NOMO-1 treated with dmso at 0.1 percent for 144 hours (cell line): Measurements from ENCODE around the gene HORMAD2.

Experiments used
- DNase-seq: peaks from one replicate; lab custom pipeline; 2025; ENCODE audit not compliant: unreplicated experiment; lab: John Stamatoyannopoulos, UW

Gene HORMAD2

DNA sequence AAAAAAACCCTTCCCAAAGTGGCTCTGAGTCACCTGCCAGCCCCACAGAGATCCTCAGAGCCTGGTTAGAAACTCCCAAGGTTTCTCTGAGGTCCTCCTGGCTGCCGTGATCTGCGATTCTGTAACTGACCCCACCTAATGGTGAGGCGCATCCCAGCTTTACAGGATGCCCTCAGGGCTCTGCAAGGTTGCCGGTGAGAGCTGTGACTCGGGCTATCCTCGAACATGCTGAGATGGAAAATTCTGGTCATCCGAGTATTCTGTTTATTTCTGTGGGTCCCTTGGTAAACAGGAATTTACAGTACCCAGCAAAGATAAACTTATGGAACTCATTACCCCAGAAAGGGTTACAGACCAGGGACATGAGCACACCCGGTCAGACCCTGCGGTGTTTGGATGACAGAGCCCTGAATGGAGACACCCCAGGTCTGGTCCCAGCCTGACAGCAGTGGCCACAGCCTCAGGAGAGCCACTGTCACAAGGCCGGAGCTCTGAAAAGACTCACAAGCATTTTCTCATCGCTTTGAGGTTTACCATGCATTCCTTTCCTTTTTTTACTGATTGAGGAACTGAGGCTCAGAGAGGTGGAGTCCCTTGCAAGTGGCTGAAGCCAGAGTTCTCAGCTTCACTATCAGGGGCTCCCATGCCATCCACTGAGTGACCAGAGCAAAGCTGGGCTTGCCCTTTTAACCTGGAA lies 144.0 kb downstream of the HORMAD2 start:
- DNase-seq: no peak

DNA sequence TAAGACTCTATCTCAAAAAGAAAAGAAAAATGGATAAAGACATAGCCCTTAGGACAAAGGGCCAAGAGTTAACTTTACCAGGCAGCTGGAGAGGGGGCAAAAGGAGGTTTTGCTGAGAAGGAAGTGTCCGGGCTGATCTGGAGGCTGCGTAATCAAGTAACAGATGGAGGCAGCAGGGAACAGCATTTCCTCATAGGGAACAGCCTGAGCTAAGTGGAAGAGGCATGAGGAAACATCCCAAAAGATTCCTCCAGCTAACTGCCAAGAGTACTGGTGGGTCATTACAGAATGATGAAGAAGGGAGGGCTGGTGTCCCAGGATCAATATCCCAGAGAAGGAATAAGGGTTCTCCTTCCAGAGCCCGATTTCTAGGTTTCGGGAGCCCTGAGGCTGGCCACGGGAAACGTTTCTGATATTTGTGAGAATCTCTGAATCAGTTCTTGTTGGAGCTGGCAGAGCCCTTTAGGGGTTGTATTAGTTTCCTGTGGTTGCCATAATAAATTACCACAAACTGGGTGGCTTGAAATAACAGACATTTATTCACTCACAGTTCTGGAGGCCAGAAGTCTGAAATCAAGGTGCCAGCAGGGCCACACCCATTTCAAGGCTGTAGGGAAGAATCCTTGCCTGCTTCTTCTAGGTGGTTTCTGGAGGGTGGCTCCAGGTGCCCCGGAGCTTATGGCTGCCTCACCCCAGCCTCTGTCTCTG lies 145.1 kb downstream of the HORMAD2 start:
- DNase-seq: no peak

DNA sequence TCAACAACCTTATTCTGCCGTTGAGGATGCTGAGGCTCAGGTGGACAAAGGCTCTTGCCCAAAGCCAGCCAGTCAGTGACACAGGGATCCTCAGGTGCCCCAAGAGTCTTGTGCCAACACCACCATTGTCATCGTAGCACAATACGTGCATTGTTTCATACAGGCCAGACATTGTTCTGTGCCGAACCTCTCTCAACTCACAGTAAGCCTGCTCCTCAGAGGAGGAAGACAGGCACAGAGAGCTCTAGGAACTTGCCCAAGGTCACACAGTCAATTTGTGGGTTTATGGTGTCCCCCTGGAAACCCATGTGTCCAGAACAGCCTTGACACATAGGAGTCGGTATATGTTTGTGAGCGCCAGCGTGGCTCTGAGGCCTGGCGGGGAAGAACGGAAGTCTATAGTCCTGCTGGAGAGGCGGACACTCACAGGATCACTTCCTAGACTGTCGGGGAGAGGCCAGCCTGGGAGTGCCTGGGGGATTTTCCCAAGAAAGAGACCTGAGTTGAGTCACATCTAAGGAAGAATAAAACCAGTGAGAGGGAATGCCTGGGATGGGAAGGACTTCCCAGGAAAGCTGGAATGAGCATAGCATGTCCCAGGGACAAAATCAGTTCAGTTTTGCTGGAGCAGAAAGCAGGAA lies 146.0 kb downstream of the HORMAD2 start:
- no peak for DNase-seq
